ENCODE data around the gene LTBP1. TPM values are rescaled to one million over a fixed set of nuclear protein-coding genes. Genes with fewer than 3 reads are reported as not detected.

Gene LTBP1
- total RNA-seq, 2 experiments from 2014 or later = 61.1 to 82.6 TPM

GRCh38 chr2:33342171-33342570 lies 395.4 kb downstream of the LTBP1 start:
- TF ChIP-seq EZH2phosphoT487 (IDR thresholded peaks at IDR 0.05; ENCODE audit: borderline replicate concordance, low read depth, low read length) (no peak), CTCF (conservative IDR thresholded peaks at IDR 0.05; ENCODE audit: low read length) (no peak)
- H4K20me1 ChIP-seq (ENCODE audit: insufficient read depth, low read length) = no peaks in the 10 kb centered on the region
- ChIA-PET POLR2A (no interaction called here), CTCF (ENCODE audit: unreplicated experiment) (no interaction called here)
- peaks cover 34% of the 10 kb centered on the region for H3K36me3 ChIP-seq (ENCODE audit: insufficient read depth, low read length)
- no peak overlapping the region for H3K4me3 ChIP-seq (ENCODE audit: low read depth, low read length, poor library complexity, severe bottlenecking)
- no peak overlapping the region for H3K27ac ChIP-seq (ENCODE audit: low read depth, low read length, poor library complexity, severe bottlenecking)
- H2AFZ ChIP-seq (ENCODE audit: low read length) = no peak overlapping the region
- BruUV-seq (replicated peaks) = no TSS peak
- H3K79me2 ChIP-seq (ENCODE audit: insufficient read depth, low read depth, low read length) = no peaks in the 10 kb centered on the region
- intact Hi-C loops (cut with micrococcal nuclease; ENCODE audit: unreplicated experiment) = no loop called here
- H3K9me2 ChIP-seq (ENCODE audit: insufficient read depth, low read length) = no peaks in the 10 kb centered on the region
- DNase-seq (ENCODE audit: low spot score) = no peak
- no peak overlapping the region for H3K4me2 ChIP-seq (ENCODE audit: low read length)
- H3K4me1 ChIP-seq (ENCODE audit: insufficient read depth, low read length, poor library complexity, severe bottlenecking) = no peaks in the 10 kb centered on the region
- H3K9me3 ChIP-seq (ENCODE audit: low read length) = no peaks in the 10 kb centered on the region

GRCh38 chr2:33342705-33343104 lies 396.0 kb downstream of the LTBP1 start:
- no peak overlapping the region for H2AFZ ChIP-seq (ENCODE audit: low read length)
- no peaks in the 10 kb centered on the region for H3K79me2 ChIP-seq (ENCODE audit: insufficient read depth, low read depth, low read length)
- peaks cover 39% of the 10 kb centered on the region for H3K36me3 ChIP-seq (ENCODE audit: insufficient read depth, low read length)
- ChIA-PET POLR2A (no interaction called here), CTCF (ENCODE audit: unreplicated experiment) (no interaction called here)
- H4K20me1 ChIP-seq (ENCODE audit: insufficient read depth, low read length) = no peaks in the 10 kb centered on the region
- no peak overlapping the region for H3K4me3 ChIP-seq (ENCODE audit: low read depth, low read length, poor library complexity, severe bottlenecking)
- H3K9me3 ChIP-seq (ENCODE audit: low read length) = no peaks in the 10 kb centered on the region
- DNase-seq (ENCODE audit: low spot score) = no peak
- H3K4me1 ChIP-seq (ENCODE audit: insufficient read depth, low read length, poor library complexity, severe bottlenecking) = no peaks in the 10 kb centered on the region
- no TSS peak for BruUV-seq (replicated peaks)
- TF ChIP-seq EZH2phosphoT487 (IDR thresholded peaks at IDR 0.05; ENCODE audit: borderline replicate concordance, low read depth, low read length) (no peak), CTCF (conservative IDR thresholded peaks at IDR 0.05; ENCODE audit: low read length) (no peak)
- H3K27ac ChIP-seq (ENCODE audit: low read depth, low read length, poor library complexity, severe bottlenecking) = no peak overlapping the region
- intact Hi-C loops (cut with micrococcal nuclease; ENCODE audit: unreplicated experiment) = no loop called here
- no peak overlapping the region for H3K4me2 ChIP-seq (ENCODE audit: low read length)
- no peaks in the 10 kb centered on the region for H3K9me2 ChIP-seq (ENCODE audit: insufficient read depth, low read length)

- no peaks in the 10 kb centered on the region for H3K9me3 ChIP-seq (ENCODE audit: low read length)
- CTCF ChIA-PET (ENCODE audit: unreplicated experiment) = no interaction called here
Observed at GRCh38 chr2:33343387-33343895, 396.7 kb downstream of the LTBP1 start.

More at GRCh38 chr2:33343387-33343895, 396.7 kb downstream of the LTBP1 start:
- Histone ChIP-seq H3K9me2 (ENCODE audit: insufficient read depth, low read length) (no peaks in the 10 kb centered on the region), H4K20me1 (ENCODE audit: insufficient read depth, low read length) (no peaks in the 10 kb centered on the region), H3K4me2 (ENCODE audit: low read length) (no peak overlapping the region), H3K4me1 (ENCODE audit: insufficient read depth, low read length, poor library complexity, severe bottlenecking) (no peaks in the 10 kb centered on the region), H3K4me3 (ENCODE audit: low read depth, low read length, poor library complexity, severe bottlenecking) (no peak overlapping the region), H3K79me2 (ENCODE audit: insufficient read depth, low read depth, low read length) (no peaks in the 10 kb centered on the region), H3K36me3 (ENCODE audit: insufficient read depth, low read length) (peaks cover 46% of the 10 kb centered on the region), H2AFZ (ENCODE audit: low read length) (no peak overlapping the region), H3K27ac (ENCODE audit: low read depth, low read length, poor library complexity, severe bottlenecking) (no peak overlapping the region)
- TF ChIP-seq CTCF (conservative IDR thresholded peaks at IDR 0.05; ENCODE audit: low read length) (no peak), EZH2phosphoT487 (IDR thresholded peaks at IDR 0.05; ENCODE audit: borderline replicate concordance, low read depth, low read length) (no peak)
- intact Hi-C loops (cut with micrococcal nuclease; ENCODE audit: unreplicated experiment) = no loop called here
- POLR2A ChIA-PET = no interaction called here
- no TSS peak for BruUV-seq (replicated peaks)
- no peak for DNase-seq (ENCODE audit: low spot score)
